GM19351 (cell line): ENCODE results near the gene ALKBH8.
"Not testable (repeated sequence)": the region's sequence is repeated elsewhere in the genome, so short reads cannot be mapped to it uniquely, and the experiment has no call there.

Experiments
- ATAC-seq: cut with Tn5 transposase; IDR thresholded peaks from one replicate; pipeline ENCODE4 v1.9.1; 2021; ENCODE audit warnings: mild to moderate bottlenecking, moderate library complexity; ENCODE audit not compliant: unreplicated experiment

Gene ALKBH8

GRCh38 chr11:107577346-107577711 is 11.8 kb upstream of the ALKBH8 start:
- ATAC-seq = no peak

GRCh38 chr11:107576497-107577345 is 11.2 kb upstream of the ALKBH8 start:
- ATAC-seq = peak; percentile 84

- no peak for ATAC-seq
These were observed 7.9 kb upstream of the ALKBH8 start for GRCh38 chr11:107573438-107573837.

GRCh38 chr11:107570015-107570414 is 4.5 kb upstream of the ALKBH8 start:
- no peak for ATAC-seq

GRCh38 chr11:107567739-107568335 is 2.3 kb upstream of the ALKBH8 start:
- peak; percentile 28 for ATAC-seq

GRCh38 chr11:107566569-107566968 is 1.0 kb upstream of the ALKBH8 start:
- ATAC-seq = no peak

- peak; percentile 1 for ATAC-seq
These were observed 493 bp upstream of the ALKBH8 start for GRCh38 chr11:107565955-107566501.

GRCh38 chr11:107564877-107565218 is 687 bp downstream of the ALKBH8 start:
- peak; percentile 7 for ATAC-seq

- ATAC-seq = peak; percentile 36
These were observed 1.8 kb downstream of the ALKBH8 start for GRCh38 chr11:107563702-107564101.

GRCh38 chr11:107562647-107563208 is 2.8 kb downstream of the ALKBH8 start:
- no peak for ATAC-seq

- ATAC-seq = no peak
These were observed 3.8 kb downstream of the ALKBH8 start for GRCh38 chr11:107561688-107562087.

GRCh38 chr11:107550304-107550703 is 15.2 kb downstream of the ALKBH8 start:
- no peak for ATAC-seq

- no peak for ATAC-seq
These were observed 15.6 kb downstream of the ALKBH8 start for GRCh38 chr11:107549954-107550285.

- ATAC-seq = peak; percentile 73
These were observed 16.1 kb downstream of the ALKBH8 start for GRCh38 chr11:107549253-107549953.

GRCh38 chr11:107547961-107548360 is 17.6 kb downstream of the ALKBH8 start:
- no peak for ATAC-seq

GRCh38 chr11:107545101-107545514 is 20.4 kb downstream of the ALKBH8 start:
- no peak for ATAC-seq

GRCh38 chr11:107538821-107539220 is 26.7 kb downstream of the ALKBH8 start:
- ATAC-seq = no peak

- ATAC-seq = no peak
These were observed 27.3 kb downstream of the ALKBH8 start for GRCh38 chr11:107538239-107538638.

- ATAC-seq = not testable (repeated sequence)
These were observed 28.4 kb downstream of the ALKBH8 start for GRCh38 chr11:107537155-107537554.

- no peak for ATAC-seq
These were observed 39.3 kb downstream of the ALKBH8 start for GRCh38 chr11:107526197-107526596.

- ATAC-seq = no peak
These were observed 56.7 kb downstream of the ALKBH8 start for GRCh38 chr11:107508858-107509244.
